Measurements from ENCODE around the gene PLEK2.
"Not testable (repeated sequence)": the region's sequence is repeated elsewhere in the genome, so short reads cannot be mapped to it uniquely, and the experiment has no call there.

PLEK2 gene

GRCh38 chr14:67410313-67410712 is 1.7 kb downstream of the PLEK2 start:
- no peak for DNase-seq
- in situ Hi-C loops (cut with MboI; ENCODE audit: low pct_unique_long_range_greater_than_20kb, low sequenced_read_pairs): no loop called here

- in situ Hi-C loops (cut with MboI; ENCODE audit: low pct_unique_long_range_greater_than_20kb, low sequenced_read_pairs): no loop called here
- no peak for DNase-seq
Observed at GRCh38 chr14:67409461-67409860, 2.5 kb downstream of the PLEK2 start.

GRCh38 chr14:67408122-67408801 is 3.7 kb downstream of the PLEK2 start:
- in situ Hi-C loops (cut with MboI; ENCODE audit: low pct_unique_long_range_greater_than_20kb, low sequenced_read_pairs); DNase-seq: not testable (repeated sequence)

- in situ Hi-C loops (cut with MboI; ENCODE audit: low pct_unique_long_range_greater_than_20kb, low sequenced_read_pairs): no loop called here
- DNase-seq: no peak
Observed at GRCh38 chr14:67405771-67406170, 6.2 kb downstream of the PLEK2 start.

DNA sequence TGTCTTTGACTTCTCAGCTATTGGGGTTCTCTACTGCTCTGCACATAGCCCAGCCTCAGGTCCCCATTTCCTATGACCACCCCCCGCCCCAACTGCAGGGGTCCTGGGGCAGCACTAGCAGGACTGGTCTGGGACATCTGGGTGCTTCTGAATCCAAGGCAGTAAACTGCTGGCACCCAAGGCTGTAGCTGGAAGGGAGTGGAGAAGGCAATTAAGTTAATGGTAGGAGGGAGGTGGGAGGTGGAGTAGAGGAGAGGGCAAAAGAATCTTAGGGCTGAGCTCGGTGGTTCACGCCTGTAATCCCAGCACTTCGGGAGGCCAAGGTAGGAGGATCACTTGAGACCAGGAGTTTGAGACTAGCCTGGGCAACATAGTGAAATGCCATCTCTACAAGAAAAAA is 11.5 kb downstream of the PLEK2 start:
- in situ Hi-C loops (cut with MboI; ENCODE audit: low pct_unique_long_range_greater_than_20kb, low sequenced_read_pairs): no loop called here
- no peak for DNase-seq

DNA sequence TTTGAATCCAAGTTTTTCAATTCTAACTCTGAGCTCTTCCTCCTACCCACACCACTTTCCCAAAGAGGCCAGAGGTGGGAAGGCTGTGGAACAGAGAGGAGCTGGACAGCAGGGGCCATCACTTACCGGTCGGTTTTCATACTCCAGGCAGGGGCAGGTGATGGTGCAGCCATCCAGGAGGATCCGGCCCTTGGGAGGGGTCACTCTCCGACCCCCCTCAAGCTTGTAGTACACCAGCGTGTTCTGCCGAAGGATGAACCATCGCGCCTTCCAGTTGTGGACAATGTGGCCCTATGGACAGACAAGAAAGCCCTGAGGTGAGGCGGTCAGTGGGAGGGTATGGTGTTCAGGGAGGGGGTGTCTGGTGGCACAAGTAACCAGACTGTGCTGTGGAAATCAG is 14.4 kb downstream of the PLEK2 start:
- in situ Hi-C loops (cut with MboI; ENCODE audit: low pct_unique_long_range_greater_than_20kb, low sequenced_read_pairs): no loop called here

GRCh38 chr14:67396381-67396970 is 15.5 kb downstream of the PLEK2 start:
- in situ Hi-C loops (cut with MboI; ENCODE audit: low pct_unique_long_range_greater_than_20kb, low sequenced_read_pairs): no loop called here
- no peak for DNase-seq

More for the DNA sequence above, 14.4 kb downstream of the PLEK2 start:
- no peak for DNase-seq

GRCh38 chr14:67395876-67396189 is 16.1 kb downstream of the PLEK2 start:
- in situ Hi-C loops (cut with MboI; ENCODE audit: low pct_unique_long_range_greater_than_20kb, low sequenced_read_pairs): no loop called here
- no peak for DNase-seq

- in situ Hi-C loops (cut with MboI; ENCODE audit: low pct_unique_long_range_greater_than_20kb, low sequenced_read_pairs): no loop called here
- no peak for DNase-seq
Observed at GRCh38 chr14:67395086-67395875, 16.7 kb downstream of the PLEK2 start.

DNA sequence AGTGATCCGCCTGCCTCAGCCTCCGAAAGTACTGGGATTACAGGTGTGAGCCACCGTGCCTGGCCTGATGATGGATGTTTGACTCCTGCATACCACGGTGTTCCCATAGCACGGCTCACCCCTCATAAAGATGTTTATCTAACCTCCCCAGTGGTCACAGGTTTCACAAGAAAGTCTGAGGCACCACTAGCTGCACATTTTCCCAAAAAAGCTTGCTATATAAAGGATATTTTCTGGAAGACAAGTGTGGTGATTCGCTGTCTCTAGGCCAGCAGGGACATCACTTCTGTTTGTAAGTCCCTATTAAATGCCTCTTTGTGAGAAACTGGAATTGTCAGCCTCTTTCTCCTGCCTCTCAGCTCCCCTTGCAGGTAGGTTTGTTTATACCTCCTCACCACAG is 18.3 kb downstream of the PLEK2 start:
- DNase-seq: no peak
- in situ Hi-C loops (cut with MboI; ENCODE audit: low pct_unique_long_range_greater_than_20kb, low sequenced_read_pairs): no loop called here

GRCh38 chr14:67392800-67393199 is 19.2 kb downstream of the PLEK2 start:
- in situ Hi-C loops (cut with MboI; ENCODE audit: low pct_unique_long_range_greater_than_20kb, low sequenced_read_pairs): no loop called here
- no peak for DNase-seq

GRCh38 chr14:67392123-67392522 is 19.8 kb downstream of the PLEK2 start:
- DNase-seq: no peak

DNA sequence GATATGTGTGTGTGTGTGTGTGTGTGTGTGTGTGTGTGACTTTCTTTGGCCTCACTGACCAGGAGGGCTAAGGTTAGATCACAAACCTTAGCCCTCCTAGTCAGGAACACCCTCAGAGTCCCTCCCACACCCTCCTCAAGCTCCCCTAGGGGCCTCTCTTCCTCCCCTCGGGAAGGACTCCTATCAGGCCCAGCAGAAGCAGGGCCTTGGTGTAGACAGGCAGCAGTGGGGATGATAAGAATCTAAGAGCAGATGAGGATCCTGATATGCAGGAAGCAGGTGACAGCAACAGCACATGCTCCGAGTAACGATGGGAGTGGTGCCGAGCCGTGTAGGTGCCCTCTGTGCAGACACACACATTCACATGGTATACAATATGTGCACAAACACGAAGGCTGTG is 20.7 kb downstream of the PLEK2 start:
- in situ Hi-C loops (cut with MboI; ENCODE audit: low pct_unique_long_range_greater_than_20kb, low sequenced_read_pairs): no loop called here
- peak; percentile 62 for DNase-seq

More at GRCh38 chr14:67392123-67392522, 19.8 kb downstream of the PLEK2 start:
- in situ Hi-C loops (cut with MboI; ENCODE audit: low pct_unique_long_range_greater_than_20kb, low sequenced_read_pairs): no loop called here

- in situ Hi-C loops (cut with MboI; ENCODE audit: low pct_unique_long_range_greater_than_20kb, low sequenced_read_pairs): no loop called here
- DNase-seq: no peak
Observed at GRCh38 chr14:67389811-67390534, 22.0 kb downstream of the PLEK2 start.

GRCh38 chr14:67389275-67389674 is 22.7 kb downstream of the PLEK2 start:
- in situ Hi-C loops (cut with MboI; ENCODE audit: low pct_unique_long_range_greater_than_20kb, low sequenced_read_pairs): no loop called here
- DNase-seq: peak; percentile 8

DNA sequence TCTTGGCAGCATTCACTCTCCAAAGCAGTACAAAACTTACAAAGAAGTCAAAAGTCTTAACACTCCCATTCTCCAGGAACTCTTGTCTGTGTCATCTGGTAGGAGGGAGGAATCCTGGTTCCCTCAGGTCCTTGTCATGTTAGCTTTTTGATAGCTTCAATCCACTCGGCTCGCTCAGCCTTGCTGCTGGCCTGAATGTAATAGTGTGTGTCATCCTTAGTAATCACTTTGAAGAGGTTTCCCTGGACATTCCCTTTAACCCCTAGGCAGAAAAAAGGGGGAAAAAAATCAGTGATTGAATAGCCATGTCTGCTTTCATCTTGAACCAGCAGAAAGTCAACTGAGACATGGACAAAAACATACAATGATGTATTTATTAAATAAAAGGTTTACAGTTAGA is 24.8 kb downstream of the PLEK2 start:
- DNase-seq: no peak
- in situ Hi-C loops (cut with MboI; ENCODE audit: low pct_unique_long_range_greater_than_20kb, low sequenced_read_pairs): no loop called here

- in situ Hi-C loops (cut with MboI; ENCODE audit: low pct_unique_long_range_greater_than_20kb, low sequenced_read_pairs): no loop called here
- DNase-seq: no peak
Observed at GRCh38 chr14:67385618-67386017, 26.3 kb downstream of the PLEK2 start.

GRCh38 chr14:67385120-67385519 is 26.8 kb downstream of the PLEK2 start:
- in situ Hi-C loops (cut with MboI; ENCODE audit: low pct_unique_long_range_greater_than_20kb, low sequenced_read_pairs): no loop called here
- no peak for DNase-seq

DNA sequence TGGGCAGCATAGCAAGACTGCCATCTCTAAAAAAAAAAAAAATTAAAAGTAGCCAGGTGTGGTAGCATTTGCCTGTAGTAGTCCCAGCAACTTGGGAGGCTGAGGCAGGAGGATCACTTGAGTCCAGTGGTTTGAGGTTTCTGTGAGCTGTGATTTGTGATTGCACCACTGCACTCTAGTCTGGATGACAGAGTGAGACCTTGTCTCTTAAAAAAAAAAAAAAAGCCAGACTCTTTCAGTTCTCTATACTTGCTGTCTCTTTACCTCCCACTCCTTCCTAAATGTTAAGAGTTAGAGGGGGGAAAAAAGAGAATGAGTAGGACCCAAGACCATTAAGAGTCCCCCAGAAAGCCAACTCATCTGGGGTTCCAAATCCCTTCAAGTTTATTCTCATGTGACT is 34.0 kb downstream of the PLEK2 start:
- in situ Hi-C loops (cut with MboI; ENCODE audit: low pct_unique_long_range_greater_than_20kb, low sequenced_read_pairs): no loop called here
- no peak for DNase-seq

- no peak for DNase-seq
- in situ Hi-C loops (cut with MboI; ENCODE audit: low pct_unique_long_range_greater_than_20kb, low sequenced_read_pairs): no loop called here
Observed at GRCh38 chr14:67373347-67373746, 38.6 kb downstream of the PLEK2 start.
